GM20000 (cell line): Measurements from ENCODE around the gene PRDM5.

Source experiments
- DNase-seq: peaks from one replicate; pipeline ENCODE4 v3.0.0; 2012; ENCODE audit warnings: low spot score
- CTCF ChIP-seq: IDR thresholded peaks from 2 replicates; pipeline ENCODE4 v1.5.1; 2012; ENCODE audit warnings: mild to moderate bottlenecking, control low read depth; ENCODE audit errors: extremely low read depth, missing control alignments

PRDM5 gene

GRCh38 chr4:120821977-120822376 is 100.5 kb downstream of the PRDM5 start:
- TF ChIP-seq CTCF = no peak
- no peak for DNase-seq

- TF ChIP-seq CTCF = no peak
- DNase-seq = no peak
These were observed 101.5 kb downstream of the PRDM5 start for GRCh38 chr4:120821029-120821428.

GRCh38 chr4:120819805-120820437 is 102.6 kb downstream of the PRDM5 start:
- DNase-seq = no peak
- no peak for TF ChIP-seq CTCF

- DNase-seq = no peak
These were observed 106.1 kb downstream of the PRDM5 start for GRCh38 chr4:120816296-120816965.

GRCh38 chr4:120815361-120815760 is 107.2 kb downstream of the PRDM5 start:
- TF ChIP-seq CTCF = no peak
- DNase-seq = no peak

More at GRCh38 chr4:120816296-120816965, 106.1 kb downstream of the PRDM5 start:
- no peak for TF ChIP-seq CTCF

GRCh38 chr4:120814886-120815285 is 107.6 kb downstream of the PRDM5 start:
- no peak for DNase-seq
- TF ChIP-seq CTCF = no peak

- DNase-seq = no peak
- no peak for TF ChIP-seq CTCF
These were observed 110.3 kb downstream of the PRDM5 start for GRCh38 chr4:120812216-120812615.
